HepG2 (cell line): ENCODE data around the gene NDE1. TPM values are rescaled to one million over a fixed set of nuclear protein-coding genes. Genes with fewer than 3 reads are reported as not detected.

ENCODE experiments used
- ATF1 ChIP-seq: IDR thresholded peaks from 2 replicates; pipeline ENCODE4 v1.6.1; 2016; ENCODE audit warnings: mild to moderate bottlenecking, control low read depth
- BCL3 ChIP-seq: sonication (generic); formaldehyde crosslinking; IDR thresholded peaks from 2 replicates; pipeline ENCODE4 v1.5.1; 2020; ENCODE audit warnings: mild to moderate bottlenecking, missing genetic modification reagents, moderate library complexity
- GMEB2 ChIP-seq: IDR thresholded peaks from 2 replicates; pipeline ENCODE4 v1.6.1; 2016; ENCODE audit warnings: missing biosample characterization, missing genetic modification reagents, low read depth
- GRHL1 ChIP-seq: sonication (generic); formaldehyde crosslinking; conservative IDR thresholded peaks from 2 replicates; pipeline ENCODE4 v1.8.0; 2022; ENCODE audit warnings: missing genetic modification reagents
- MBD4 ChIP-seq: IDR thresholded peaks from 2 replicates; pipeline ENCODE4 v1.6.1; 2012; ENCODE audit warnings: low read length, inconsistent platforms, borderline replicate concordance
- NRL ChIP-seq: sonication (generic); formaldehyde crosslinking; IDR thresholded peaks from 2 replicates; pipeline ENCODE4 v1.5.0; 2020; ENCODE audit warnings: missing genetic modification reagents, mild to moderate bottlenecking, moderate library complexity, borderline replicate concordance
- PPARG ChIP-seq: conservative IDR thresholded peaks from 2 replicates; pipeline ENCODE4 v1.6.1; 2016; ENCODE audit warnings: missing biosample characterization, missing genetic modification reagents
- ZFY ChIP-seq: sonication (generic); formaldehyde crosslinking; IDR thresholded peaks from 2 replicates; pipeline ENCODE4 v1.4.0; 2020; ENCODE audit warnings: missing genetic modification reagents
- ZNF280D ChIP-seq: sonication (generic); formaldehyde crosslinking; IDR thresholded peaks from 2 replicates; pipeline ENCODE4 v1.5.1; 2020; ENCODE audit warnings: mild to moderate bottlenecking, missing genetic modification reagents
- ZNF331 ChIP-seq: sonication (generic); formaldehyde crosslinking; IDR thresholded peaks from 2 replicates; pipeline ENCODE4 v1.4.0; 2020; ENCODE audit warnings: missing genetic modification reagents
- ZNF407 ChIP-seq: sonication (generic); formaldehyde crosslinking; IDR thresholded peaks from one replicate; pipeline ENCODE4 v1.5.1; 2020; ENCODE audit warnings: mild to moderate bottlenecking, missing genetic modification reagents; ENCODE audit errors: not compliant biosample characterization
- polyA plus RNA-seq, 8 experiments: library from polyadenylated mRNA; depleted of rRNA in 3 of 8; stranded (reverse) in 7 of 8; unstranded in 1 of 8; fragments of >200 nt; fragmentation: Illumina TruSeq in 4 of 8; extraction: Trizol in 4 of 8; gene quantifications; 2 replicates each; pipeline versions ENCODE4 v1.2.1 to v1.2.3, GENCODE V29; 2011 to 2016; ENCODE audit warnings: low read depth in 4 of 8, missing spikeins in 1 of 8, mixed read lengths in 1 of 8; ENCODE audit not compliant: insufficient read depth in 1 of 8
- total RNA-seq, 5 experiments: library from RNA; depleted of rRNA; stranded (reverse); fragments of >200 nt; fragmentation: Illumina TruSeq; extraction: Trizol; gene quantifications; 2 replicates each; pipeline ENCODE4 v1.2.3, GENCODE V29; 2016; ENCODE audit warnings: low read depth in 1 of 5

NDE1 gene
- total and polyA plus RNA-seq, 2 of the 13 experiments (the other 11 are each of a cell fraction or from before 2014, with no cell fraction given), result 40.9 to 72.5 TPM

GRCh38 chr16:15729152-15729551, 79.1 kb downstream of the NDE1 start (continued):
- TF ChIP-seq ZNF407 (no peak), ATF1 (no peak), ZNF331 (CRISPR knock-in tag) (no peak), ZFY (no peak), BCL3 (CRISPR knock-in tag) (no peak), MBD4 (no peak), ZNF280D (no peak), GMEB2 (CRISPR knock-in tag) (no peak), PPARG (CRISPR knock-in tag) (no peak), NRL (CRISPR knock-in tag) (no peak), GRHL1 (no peak)
